SH-SY5Y (cell line): ENCODE results near the gene BTBD19.

Source experiments
- GATA2 ChIP-seq: IDR thresholded peaks from 2 replicates; pipeline ENCODE4 v1.6.1; 2011; ENCODE audit warnings: mild to moderate bottlenecking, low read depth, low read length
- GATA3 ChIP-seq: IDR thresholded peaks from 2 replicates; pipeline ENCODE4 v1.6.1; 2011; ENCODE audit warnings: low read depth, mild to moderate bottlenecking, low read length, moderate library complexity

- no peak for TF ChIP-seq GATA2
- no peak for TF ChIP-seq GATA3
Observed at GRCh38 chr1:44803312-44804095, 4.8 kb upstream of the BTBD19 start.
